Measurements from ENCODE around the gene STEAP3. TPM values are rescaled to one million over a fixed set of nuclear protein-coding genes. Genes with fewer than 3 reads are reported as not detected.

STEAP3 gene
- total RNA-seq, 1 experiment from 2014 or later, result 24.0 TPM

DNA sequence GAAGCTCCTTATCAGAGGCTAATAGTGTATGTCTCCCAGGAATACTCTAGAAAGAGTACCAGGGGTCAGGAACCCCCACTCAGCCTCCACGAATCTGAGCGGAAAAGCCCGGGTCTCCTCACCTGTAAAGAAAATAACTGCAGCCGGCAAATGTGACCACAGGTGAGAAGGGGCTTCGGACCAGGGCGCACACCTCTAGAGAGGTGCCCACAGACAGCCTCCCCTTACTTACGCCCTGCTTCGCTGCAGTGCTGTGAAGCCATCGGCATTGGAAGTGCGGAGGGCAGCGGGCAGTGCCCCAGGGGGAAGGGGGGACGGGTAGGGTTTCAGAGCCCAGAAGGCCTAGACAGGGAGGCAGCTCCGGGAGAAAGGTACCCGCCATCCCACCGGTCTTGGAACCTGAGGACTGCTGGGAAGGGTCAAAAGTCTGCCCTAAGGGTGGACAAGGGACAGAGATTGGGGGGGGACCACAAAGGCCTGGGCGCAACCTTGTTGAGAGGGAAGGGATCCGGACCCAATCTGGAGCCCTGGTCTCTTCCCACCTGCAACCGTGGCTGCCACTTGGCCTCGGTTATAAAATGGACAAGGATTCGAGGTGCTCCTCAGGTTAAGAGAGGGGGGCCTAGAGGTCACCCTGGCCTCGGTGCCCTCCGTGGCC lies 642 bp upstream of the STEAP3 start:
- POLR2A ChIA-PET, result interaction anchor here (0.9 to 1.1 kb wide), 2 partner anchors 9 to 341 kb away, joined by 3 read pairs; no protein-coding TSS in a partner anchor
- Mint-ChIP-seq H3K36me3 (no peaks in the 10 kb centered on the region), H3K27me3 (ENCODE audit: low read depth) (peaks cover 20% of the 10 kb centered on the region), H3K27ac (no peak overlapping the region), H3K4me1 (peaks cover 55% of the 10 kb centered on the region), H3K9me3 (no peaks in the 10 kb centered on the region), H3K4me3 (peak overlapping the region; percentile 65)
- ATAC-seq, result no peak; the same call in 1 of the 2 replicates
- CTCF ChIA-PET, result interaction anchor here (0.7 to 3.0 kb wide), 4 partner anchors 11 to 254 kb away, joined by 4 to 11 read pairs (median 6); no protein-coding TSS in a partner anchor
- TF ChIP-seq ZNF263 (CRISPR knock-in tag; IDR thresholded peaks at IDR 0.05; ENCODE audit: low read depth), result no peak
- DNase-seq (ENCODE audit: low spot score), result no peak

DNA sequence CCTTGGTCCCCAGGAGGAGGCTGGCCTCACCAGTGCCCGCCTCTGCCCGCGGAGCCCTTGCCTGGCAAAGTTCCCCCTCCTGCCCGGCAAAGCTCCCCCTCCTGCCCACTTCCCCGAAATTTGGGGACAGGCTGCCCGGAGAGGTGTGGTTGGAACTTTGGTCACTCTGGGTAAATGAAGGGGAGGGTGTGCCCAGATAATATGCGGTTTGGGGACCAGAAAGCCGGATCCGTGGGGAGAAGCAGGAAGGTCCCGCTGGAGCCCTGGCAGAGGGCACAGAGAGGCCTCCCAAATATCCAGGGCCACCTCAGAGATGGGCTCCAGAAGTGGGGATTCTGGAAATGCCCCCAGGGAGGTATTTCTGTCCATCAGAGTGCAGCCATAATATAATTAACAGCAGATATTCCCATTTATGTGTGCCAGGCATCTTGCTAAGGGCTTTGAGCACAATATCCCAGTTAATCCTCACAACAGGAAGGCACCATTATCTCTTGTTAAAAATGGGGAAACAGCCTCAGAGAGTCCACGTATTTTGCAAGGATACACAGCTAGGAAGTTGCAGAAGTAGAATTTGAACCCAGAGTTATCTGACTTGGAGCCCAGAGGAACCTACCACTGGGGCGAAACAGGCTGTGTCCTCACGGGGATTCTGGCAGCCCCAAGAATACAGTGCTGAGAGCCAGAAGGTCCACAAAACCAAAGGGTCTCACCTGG lies 914 bp downstream of the STEAP3 start:
- POLR2A ChIA-PET, result interaction anchor here (1.3 kb wide), 1 partner anchor 10 kb away, joined by 3 read pairs; no protein-coding TSS in a partner anchor
- H3K4me1 Mint-ChIP-seq, result peaks cover 45% of the 10 kb centered on the region
- no peak overlapping the region for H3K27ac Mint-ChIP-seq
- H3K4me3 Mint-ChIP-seq, result peak overlapping the region; percentile 61
- CTCF ChIA-PET, result interaction anchor here (1.2 to 3.0 kb wide), 6 partner anchors 10 to 98 kb away, joined by 3 to 11 read pairs (median 6); no protein-coding TSS in a partner anchor
- peaks cover 20% of the 10 kb centered on the region for H3K27me3 Mint-ChIP-seq (ENCODE audit: low read depth)
- H3K36me3 Mint-ChIP-seq, result no peaks in the 10 kb centered on the region
- H3K9me3 Mint-ChIP-seq, result no peaks in the 10 kb centered on the region
- TF ChIP-seq NR2C2 (CRISPR knock-in tag; IDR thresholded peaks at IDR 0.05) (no peak), FOXJ3 (CRISPR knock-in tag; IDR thresholded peaks at IDR 0.05; ENCODE audit: borderline replicate concordance) (no peak), KAT7 (CRISPR knock-in tag; IDR thresholded peaks at IDR 0.05; ENCODE audit: borderline replicate concordance) (no peak), ZNF423 (CRISPR knock-in tag; IDR thresholded peaks at IDR 0.05) (no peak), ZNF671 (CRISPR knock-in tag; IDR thresholded peaks at IDR 0.05) (no peak), OVOL2 (CRISPR knock-in tag; IDR thresholded peaks at IDR 0.05; ENCODE audit: borderline replicate concordance) (no peak), ESRRA (CRISPR knock-in tag; IDR thresholded peaks at IDR 0.05; ENCODE audit: borderline replicate concordance) (no peak)
- TF ChIP-seq, protein P1, sequence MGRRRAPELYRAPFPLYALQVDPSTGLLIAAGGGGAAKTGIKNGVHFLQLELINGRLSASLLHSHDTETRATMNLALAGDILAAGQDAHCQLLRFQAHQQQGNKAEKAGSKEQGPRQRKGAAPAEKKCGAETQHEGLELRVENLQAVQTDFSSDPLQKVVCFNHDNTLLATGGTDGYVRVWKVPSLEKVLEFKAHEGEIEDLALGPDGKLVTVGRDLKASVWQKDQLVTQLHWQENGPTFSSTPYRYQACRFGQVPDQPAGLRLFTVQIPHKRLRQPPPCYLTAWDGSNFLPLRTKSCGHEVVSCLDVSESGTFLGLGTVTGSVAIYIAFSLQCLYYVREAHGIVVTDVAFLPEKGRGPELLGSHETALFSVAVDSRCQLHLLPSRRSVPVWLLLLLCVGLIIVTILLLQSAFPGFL (CRISPR knock-in tag; IDR thresholded peaks at IDR 0.05; ENCODE audit: borderline replicate concordance), result no peak
- TF ChIP-seq, protein P2, sequence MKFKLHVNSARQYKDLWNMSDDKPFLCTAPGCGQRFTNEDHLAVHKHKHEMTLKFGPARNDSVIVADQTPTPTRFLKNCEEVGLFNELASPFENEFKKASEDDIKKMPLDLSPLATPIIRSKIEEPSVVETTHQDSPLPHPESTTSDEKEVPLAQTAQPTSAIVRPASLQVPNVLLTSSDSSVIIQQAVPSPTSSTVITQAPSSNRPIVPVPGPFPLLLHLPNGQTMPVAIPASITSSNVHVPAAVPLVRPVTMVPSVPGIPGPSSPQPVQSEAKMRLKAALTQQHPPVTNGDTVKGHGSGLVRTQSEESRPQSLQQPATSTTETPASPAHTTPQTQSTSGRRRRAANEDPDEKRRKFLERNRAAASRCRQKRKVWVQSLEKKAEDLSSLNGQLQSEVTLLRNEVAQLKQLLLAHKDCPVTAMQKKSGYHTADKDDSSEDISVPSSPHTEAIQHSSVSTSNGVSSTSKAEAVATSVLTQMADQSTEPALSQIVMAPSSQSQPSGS (CRISPR knock-in tag; IDR thresholded peaks at IDR 0.05; ENCODE audit: borderline replicate concordance, low read depth), result no peak
- TF ChIP-seq, protein P3, sequence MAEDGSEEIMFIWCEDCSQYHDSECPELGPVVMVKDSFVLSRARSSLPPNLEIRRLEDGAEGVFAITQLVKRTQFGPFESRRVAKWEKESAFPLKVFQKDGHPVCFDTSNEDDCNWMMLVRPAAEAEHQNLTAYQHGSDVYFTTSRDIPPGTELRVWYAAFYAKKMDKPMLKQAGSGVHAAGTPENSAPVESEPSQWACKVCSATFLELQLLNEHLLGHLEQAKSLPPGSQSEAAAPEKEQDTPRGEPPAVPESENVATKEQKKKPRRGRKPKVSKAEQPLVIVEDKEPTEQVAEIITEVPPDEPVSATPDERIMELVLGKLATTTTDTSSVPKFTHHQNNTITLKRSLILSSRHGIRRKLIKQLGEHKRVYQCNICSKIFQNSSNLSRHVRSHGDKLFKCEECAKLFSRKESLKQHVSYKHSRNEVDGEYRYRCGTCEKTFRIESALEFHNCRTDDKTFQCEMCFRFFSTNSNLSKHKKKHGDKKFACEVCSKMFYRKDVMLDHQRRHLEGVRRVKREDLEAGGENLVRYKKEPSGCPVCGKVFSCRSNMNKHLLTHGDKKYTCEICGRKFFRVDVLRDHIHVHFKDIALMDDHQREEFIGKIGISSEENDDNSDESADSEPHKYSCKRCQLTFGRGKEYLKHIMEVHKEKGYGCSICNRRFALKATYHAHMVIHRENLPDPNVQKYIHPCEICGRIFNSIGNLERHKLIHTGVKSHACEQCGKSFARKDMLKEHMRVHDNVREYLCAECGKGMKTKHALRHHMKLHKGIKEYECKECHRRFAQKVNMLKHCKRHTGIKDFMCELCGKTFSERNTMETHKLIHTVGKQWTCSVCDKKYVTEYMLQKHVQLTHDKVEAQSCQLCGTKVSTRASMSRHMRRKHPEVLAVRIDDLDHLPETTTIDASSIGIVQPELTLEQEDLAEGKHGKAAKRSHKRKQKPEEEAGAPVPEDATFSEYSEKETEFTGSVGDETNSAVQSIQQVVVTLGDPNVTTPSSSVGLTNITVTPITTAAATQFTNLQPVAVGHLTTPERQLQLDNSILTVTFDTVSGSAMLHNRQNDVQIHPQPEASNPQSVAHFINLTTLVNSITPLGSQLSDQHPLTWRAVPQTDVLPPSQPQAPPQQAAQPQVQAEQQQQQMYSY (CRISPR knock-in tag; IDR thresholded peaks at IDR 0.05), result no peak
- DNase-seq (ENCODE audit: low spot score) (no peak), ATAC-seq (no peak)

DNA sequence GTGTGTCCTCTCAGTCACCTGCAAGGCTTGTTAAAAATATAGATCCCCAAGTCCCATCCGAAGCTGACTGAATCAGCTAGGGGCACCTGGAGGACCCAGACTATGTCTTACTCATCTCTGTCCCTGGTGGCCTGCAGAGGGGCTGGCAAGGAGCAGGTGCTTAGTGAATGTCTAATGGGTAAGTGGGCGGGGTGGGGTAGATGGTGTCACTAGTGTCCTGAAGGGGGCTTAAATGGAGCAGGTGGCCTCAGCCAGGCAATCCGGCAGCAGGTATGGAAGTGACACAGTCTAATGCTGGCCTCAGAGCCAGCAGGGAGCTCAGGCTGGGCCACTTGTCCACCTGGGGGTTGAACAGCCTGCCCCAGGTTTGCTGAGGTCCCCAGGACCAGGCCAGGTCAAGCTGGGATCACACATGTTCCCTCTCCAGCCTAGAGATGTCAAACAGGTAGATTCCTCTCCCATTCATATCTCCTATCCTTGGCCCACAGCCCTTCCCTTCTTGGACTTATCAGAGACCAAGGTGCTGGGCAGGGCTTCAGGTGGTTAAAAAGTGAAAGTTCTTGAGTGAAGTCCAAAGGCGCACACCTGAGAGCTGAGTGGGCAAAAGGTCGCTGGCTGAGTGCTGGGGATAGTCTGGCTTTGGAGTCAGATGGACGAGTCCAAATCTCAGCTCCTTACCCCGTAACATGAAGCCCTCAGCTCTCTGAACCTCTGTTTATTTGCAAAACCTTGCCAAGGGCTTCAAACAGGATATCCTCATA lies 1.7 kb downstream of the STEAP3 start:
- no peaks in the 10 kb centered on the region for H3K9me3 Mint-ChIP-seq
- POLR2A ChIA-PET, result no interaction called here

More for the DNA sequence above, 1.7 kb downstream of the STEAP3 start:
- CTCF ChIA-PET, result interaction anchor here (1.2 to 3.0 kb wide), 8 partner anchors 9 to 344 kb away, joined by 3 to 11 read pairs (median 4); no protein-coding TSS in a partner anchor
- Mint-ChIP-seq H3K27ac (no peak overlapping the region), H3K4me1 (peaks cover 45% of the 10 kb centered on the region), H3K27me3 (ENCODE audit: low read depth) (peaks cover 20% of the 10 kb centered on the region), H3K4me3 (peak overlapping the region; percentile 61), H3K36me3 (no peaks in the 10 kb centered on the region)
- no peak for ATAC-seq
- no peak for DNase-seq (ENCODE audit: low spot score)
- no peak for TF ChIP-seq ATF1 (CRISPR knock-in tag; IDR thresholded peaks at IDR 0.05)
- no peak for TF ChIP-seq ZNF121 (CRISPR knock-in tag; IDR thresholded peaks at IDR 0.05)
